GM19099 (cell line): ENCODE measurements around the gene AKR7A2.

ENCODE experiments used
- POLR2A ChIP-seq: IDR thresholded peaks from 3 replicates; pipeline ENCODE4 v1.6.1; 2011; ENCODE audit warnings: low read depth; ENCODE audit not compliant: insufficient read length; ENCODE audit errors: extremely low read depth

The AKR7A2 gene

DNA sequence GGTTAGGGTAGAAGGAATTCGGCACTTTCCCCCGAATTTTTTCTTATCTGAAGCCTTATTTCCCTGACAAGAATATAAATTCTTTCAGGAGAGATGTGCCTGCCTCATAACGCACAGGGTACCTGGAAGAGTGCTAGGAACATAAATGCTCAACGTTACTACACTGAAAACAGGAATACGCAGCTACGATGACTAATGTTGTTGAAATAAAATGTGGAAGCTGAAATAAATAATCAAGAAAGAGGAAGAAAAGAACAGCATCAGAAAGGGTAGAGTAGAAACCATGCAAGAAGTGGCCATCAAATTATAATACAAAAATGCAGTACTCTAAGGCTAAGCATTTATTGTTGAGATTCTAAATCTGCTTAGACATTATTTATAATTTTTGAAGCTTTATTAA lies 34.1 kb upstream of the AKR7A2 start:
- no peak for TF ChIP-seq POLR2A

DNA sequence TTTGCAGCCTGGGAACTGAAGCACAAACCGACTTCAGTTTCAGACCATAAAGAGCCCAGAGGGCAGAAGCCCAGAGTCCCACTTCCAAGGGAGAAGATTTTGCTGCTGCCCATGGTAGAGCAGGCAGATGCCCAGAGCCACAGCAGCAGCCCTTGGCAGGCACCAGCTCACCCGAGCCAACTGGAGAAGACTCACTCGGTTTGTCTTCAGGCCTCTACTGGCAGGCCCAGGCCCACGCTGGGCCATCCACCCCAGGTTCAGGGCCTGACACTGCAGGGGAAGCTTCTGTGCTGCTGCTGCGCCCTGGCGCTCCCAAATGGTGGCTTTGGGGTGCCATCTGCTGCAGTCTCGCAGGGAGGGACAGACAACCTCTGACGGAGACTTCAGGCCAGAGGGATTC lies 33.4 kb upstream of the AKR7A2 start:
- no peak for TF ChIP-seq POLR2A

DNA sequence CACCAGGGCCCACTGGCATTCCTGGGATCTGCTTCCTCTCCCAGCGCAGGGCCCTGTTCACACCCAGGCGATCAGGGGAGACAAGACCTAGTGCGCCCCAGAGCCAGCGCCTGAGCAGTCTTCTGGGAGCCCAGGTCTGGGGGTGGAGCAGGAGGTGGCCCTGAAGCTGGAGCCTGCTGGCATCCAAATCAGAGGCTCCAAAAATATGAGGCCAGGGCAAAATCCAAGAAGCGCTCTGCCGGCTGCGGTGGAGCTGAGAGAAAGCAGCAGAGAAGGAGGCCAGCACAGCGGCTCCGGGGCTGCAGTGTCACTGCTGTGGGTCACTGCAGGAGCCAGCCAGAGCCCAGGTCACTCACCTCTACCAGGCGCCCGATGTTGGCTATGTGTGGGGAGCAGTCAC lies 32.9 kb upstream of the AKR7A2 start:
- no peak for TF ChIP-seq POLR2A

DNA sequence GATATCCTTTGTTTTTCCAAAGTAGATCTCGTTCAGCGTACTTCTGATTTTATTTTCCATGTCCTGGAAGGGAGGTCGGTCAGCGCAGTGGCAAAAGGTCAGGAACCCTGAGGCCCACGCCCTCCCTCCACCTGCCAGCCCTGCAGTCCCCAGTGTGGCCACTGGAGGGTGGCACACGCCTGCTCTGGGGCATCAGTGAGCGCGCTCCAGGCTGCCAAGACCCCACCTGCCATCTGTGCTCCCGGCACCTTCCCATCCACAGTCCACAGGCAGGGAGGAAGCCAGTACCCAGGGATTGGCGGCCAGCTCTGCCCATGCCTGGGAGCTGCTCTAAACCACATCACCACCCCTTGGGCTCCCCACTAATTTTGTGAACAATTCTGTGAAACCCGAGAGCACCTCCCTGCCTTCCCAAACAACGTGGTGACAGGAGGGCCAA lies 32.4 kb upstream of the AKR7A2 start:
- no peak for TF ChIP-seq POLR2A

DNA sequence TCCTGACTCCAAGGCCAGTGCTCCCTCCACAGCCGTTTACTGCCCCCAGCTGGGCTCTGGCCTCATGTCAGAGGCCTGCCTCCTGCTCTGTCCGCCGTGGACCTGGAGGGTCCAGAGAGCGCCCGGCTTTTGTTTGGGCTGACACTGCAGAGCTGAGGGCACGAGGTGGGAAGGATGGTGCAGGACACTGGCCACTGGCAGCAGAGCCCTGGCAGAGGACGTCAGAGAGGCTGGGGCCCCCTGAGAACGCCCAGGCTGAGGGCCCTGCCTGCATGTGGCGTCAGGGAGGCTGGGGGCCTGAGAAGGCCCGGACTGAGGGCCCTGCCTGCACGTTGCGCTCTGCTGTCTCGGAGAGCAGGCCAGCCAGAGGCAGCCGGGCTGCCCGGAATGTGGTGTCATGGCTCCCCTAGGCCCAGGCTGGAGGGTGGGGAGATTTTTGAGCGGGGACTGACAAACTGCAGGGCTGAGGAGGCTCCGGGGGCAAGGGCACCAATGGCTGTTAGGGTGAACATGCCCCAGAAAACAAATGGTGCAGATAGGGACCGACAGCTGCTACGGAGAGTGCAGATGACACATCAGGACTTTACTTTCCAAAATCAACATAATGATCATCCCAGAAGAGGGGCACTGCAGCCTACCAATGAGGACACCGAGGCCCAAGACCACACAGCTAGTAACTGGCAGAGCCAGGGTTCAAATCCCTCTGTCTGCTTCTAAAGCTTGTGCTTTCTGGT lies 31.8 kb upstream of the AKR7A2 start:
- TF ChIP-seq POLR2A: no peak

DNA sequence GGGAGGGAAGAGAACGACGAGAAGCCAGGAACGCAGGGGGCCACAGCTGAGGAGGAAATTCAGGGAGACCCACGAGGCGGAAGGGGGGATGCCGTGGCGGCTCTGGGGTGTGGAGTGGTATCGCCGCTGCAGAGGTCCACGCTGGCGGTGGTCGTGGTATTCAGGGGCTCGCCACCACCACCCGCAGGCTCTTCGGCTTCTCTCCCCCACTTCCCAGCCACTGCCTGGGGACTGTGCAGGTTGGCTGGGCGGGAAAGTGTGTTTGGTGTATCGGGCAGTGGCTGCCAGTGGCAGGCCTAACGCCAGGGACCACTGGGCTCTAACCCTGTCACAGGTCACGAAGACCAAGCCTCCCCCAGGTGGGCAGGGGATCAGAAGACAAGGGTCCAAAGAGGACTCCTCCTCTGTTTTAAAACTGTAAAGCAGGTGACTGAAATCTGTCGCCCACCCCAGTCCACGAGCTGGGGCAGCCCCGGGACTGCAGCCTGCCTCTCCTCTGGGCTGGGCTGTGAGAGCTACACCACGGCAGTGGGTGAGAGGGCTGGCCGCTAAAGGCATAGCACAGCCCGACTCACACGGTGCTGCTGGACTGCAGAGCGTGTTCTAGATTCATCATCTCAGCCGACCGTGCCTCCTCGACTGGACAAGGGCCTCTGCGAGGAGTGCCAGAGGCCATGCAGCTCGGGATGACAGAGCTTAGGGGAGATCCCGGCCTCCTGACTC lies 31.1 kb upstream of the AKR7A2 start:
- no peak for TF ChIP-seq POLR2A

DNA sequence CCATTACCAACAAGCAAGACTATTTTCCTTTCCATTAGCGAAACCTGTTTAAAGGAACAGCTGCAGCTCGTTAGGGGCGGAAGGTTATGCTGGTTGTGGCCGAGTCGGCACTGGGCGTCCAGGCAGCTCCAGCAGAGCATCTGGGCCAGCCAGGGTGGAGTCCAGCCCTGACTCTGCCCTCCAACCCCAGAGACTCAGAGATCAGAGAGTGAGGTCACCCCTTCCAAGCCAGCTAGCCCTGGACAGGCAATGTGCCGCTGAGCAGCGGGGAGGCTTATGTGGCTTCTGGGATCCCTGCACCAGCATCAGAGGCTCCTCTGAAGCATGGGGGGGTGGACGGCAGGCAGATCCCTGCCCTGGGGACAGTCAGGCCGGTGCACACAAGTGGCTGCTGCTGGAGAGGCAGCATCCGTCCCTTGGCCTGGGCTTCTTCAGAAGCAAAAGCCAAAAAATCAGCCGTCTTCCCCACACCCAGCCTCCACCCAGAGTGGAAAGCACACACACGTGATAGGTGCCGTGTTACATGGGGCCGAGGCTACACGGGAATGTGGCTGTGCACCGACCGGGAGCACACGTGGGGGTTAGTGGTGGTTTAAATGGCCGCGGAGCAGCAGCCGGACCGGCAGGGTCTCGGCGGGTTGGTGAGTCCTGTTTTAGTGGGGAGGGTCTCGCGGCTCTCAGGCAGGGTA lies 30.3 kb upstream of the AKR7A2 start:
- no peak for TF ChIP-seq POLR2A

DNA sequence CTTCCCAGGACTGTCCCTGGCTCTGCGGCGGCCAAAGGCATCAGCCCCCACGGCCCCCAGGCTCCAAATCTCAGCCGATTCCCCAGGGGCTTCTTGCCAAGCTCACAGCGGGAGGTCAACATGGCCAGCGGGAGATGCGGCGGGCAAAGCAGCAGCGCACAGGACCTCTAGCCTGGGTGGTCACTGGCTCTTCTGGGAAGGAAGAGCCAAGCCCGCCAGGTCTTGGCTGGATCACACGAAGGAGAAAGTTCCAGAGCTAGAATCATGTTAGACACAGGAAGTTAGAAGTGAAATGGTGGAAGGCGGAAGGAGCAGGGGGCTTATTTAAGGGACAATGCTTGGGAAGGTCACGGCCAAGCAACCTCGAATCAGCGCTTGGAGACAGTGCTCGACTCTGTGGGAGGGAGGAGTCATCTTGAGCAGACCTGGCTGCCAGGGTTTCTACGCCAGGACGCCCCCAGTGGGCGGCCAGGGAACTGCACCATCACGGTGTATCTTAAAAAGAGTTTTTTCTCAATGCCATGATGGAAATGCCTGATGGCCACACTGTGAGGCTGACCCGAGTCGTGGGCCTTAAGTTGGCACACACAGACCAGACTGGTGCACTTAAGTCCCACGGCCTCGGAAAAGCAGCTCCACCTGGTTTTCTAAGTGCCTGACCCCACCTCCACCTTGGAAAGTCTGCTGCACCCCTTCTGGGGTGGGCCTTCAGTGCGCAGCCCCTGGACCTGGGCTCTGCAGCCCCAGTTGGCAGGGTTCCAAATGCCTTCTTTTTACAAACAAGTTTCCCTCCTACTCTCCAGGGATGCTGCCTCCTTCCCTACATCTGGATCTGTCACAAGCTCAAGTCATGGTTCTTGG lies 29.5 kb upstream of the AKR7A2 start:
- TF ChIP-seq POLR2A: no peak

DNA sequence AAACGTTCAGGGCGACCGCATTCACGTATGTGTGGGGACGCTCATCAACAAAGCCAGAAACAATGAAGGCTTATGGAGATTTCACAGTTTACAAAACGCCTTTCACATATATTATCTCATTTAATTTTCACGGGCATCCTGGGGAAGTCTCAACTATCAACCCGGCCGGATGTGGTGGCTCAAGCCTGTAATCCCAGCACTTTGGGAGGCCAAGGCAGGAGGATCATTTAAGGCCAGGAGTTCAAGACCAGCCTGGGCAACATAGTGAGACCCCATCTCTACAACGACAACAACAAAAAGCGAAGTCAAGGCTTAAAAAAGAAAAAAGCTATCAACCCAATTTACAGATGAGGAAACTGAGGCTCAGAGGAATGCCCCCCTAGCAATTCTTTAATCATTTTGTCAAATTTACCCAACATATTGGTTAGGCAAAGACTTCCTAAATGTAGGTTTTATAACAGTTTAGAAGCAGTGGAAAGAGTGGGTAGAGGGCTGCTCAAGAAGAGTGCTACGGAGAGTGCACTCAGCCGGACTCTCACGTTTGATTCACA lies 28.5 kb upstream of the AKR7A2 start:
- no peak for TF ChIP-seq POLR2A

DNA sequence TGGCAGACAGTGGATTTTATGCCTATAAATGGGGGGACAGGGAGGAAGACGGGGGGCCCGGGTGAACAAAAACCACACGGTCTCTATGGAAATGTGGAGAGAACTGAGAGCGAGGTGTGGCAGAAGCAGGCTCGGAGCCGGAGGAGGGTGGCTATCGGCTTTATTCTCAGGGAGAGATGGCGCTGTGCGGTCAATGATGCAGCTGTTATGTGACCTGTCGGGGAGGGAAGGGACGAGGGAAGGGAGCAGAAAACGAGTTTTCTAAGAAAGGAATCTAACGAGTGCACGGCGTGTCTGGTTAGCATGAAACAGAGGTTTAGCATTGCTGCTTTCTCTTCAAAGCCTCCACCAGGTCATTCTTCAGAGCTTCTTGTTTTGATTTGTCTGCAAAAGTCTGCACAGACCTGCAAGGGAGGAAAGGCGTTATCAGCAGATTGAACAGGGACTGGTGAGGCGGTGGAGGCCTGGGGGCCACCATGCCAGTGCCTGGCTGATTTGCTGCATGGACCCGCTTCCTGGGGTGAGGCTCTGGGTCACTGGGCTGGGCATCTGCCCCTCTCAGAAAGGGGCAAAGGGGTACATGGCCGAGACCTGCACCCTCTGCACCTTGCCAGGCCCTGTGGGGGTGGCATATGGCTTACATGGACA lies 27.4 kb upstream of the AKR7A2 start:
- TF ChIP-seq POLR2A: no peak

DNA sequence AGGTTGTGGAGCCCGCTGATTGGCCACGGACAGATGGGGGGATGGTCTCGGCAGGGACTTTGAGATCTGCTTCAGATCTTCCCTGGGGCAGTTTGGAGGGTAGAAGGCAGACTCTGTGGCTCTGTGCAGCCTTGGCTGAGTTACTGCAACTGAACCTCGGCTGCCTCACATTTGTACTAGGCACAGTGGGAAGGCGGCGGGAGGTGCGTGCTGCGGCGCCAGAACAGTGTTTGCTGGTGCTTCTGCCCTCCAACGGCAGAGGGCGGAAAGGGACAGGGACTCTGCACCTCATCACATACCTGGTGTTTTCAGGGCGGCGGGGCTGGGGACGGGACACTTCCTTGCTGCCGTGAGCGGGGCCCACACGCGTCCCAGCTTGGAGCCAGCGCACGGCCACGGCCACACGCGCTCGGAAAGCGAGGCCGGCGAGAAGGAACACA lies 26.4 kb upstream of the AKR7A2 start:
- no peak for TF ChIP-seq POLR2A

DNA sequence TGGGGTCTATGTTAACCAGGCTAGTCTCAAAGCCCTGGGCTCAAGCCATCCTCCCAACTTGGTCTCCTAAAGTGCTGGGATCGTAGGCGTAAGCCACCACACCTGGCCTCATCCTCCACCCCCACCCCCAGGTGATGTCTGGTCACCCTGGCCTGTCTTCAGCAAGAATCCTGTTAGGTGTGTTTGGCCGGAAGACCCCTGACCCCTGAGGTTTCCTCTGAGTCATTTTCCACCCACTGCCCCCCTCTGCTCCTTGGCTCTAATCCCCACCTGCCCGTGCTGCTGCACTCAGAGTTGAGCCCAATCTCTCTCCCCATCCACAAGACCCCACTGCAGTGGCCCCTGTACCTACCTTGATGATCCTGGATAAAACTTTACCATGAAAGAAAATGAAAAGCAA lies 25.3 kb upstream of the AKR7A2 start:
- TF ChIP-seq POLR2A: no peak

DNA sequence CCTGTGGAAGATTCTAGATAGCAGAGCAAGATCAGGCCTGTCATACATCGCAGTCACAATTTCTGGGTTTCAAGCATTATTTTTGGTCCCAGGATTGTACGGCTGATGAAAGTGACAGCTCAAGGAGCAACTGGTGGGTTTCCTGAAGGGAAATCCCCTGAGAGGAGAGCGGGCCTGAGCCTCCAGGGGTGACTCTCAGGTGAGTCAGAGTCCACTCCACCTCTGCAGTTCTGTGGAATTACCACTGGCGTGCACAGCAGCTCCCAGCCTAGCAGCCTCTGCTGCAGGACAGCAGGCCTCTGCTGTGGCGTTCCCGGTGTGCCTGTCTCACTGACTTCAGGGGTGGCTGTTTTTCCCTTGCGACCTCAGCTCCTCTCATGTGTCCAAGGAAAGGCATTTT lies 24.6 kb upstream of the AKR7A2 start:
- TF ChIP-seq POLR2A: no peak

DNA sequence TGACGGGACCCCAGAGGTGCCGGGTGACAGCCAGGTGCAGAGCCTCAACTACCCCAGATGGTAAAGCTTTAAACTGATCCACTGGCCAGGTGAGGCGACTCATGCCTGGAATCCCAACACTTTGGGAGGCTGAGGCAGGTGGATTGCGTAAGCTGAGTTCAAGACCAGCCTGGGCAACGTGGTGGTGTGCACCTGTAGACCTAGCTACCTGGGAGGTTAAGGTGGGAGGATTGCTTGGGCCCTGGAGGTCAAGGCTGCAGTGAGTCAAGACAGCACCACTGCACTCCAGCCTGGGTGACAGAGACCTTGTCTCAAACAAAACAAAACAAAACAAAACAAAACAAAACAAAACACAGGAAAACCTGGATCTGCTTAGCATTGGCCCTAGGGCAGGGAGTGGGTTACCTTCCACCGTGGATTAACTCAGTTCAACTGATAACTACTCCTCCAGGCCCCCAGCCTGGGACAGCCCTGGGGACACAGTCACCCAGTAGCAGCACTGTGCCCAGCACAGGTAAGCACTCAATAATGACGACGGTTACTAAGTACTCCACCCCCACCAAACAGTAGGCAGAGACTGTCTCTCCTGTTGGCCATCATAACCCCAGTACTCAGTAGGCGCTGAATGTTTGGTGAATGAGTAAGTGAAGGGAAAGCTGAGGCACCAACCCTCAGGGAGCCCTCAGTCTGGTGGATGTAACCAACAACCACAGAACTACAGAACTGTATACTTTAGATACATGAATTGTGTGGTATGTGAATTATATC lies 21.8 kb upstream of the AKR7A2 start:
- TF ChIP-seq POLR2A: no peak

DNA sequence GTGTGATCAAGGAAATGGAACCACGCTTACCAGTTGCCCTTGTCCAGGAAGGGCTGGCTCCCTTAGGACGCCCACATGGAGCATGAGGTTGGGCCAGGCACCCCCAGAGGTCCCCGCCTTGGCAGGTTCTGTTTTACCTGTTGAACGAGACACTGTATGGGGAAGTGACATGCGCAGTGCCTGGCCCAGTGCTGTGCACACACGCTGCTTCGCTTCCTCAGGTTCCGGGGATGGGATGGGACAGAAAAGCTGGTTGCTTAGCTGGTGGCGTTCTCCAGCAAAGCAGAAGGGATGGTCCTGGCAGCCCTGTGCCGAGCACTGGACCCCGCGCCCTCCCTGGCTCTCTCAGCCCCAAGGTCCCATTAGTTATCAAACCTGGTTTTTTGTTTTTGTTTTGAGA lies 20.9 kb upstream of the AKR7A2 start:
- TF ChIP-seq POLR2A: no peak
